GM04504 (cell line): ENCODE data around the gene CD9.
A peak's percentile ranks its signal among the peaks of the same experiment; 100 is the strongest.

ENCODE experiments used
- DNase-seq: peaks from one replicate; pipeline ENCODE4 v3.0.0-alpha.2; 2012; ENCODE audit warnings: low read depth

CD9 gene

GRCh38 chr12:6221146-6221545 is 20.9 kb downstream of the CD9 start:
- no peak for DNase-seq

GRCh38 chr12:6222078-6222654 is 22.0 kb downstream of the CD9 start:
- no peak for DNase-seq

- no peak for DNase-seq
These were observed 23.3 kb downstream of the CD9 start for GRCh38 chr12:6223545-6223944.

GRCh38 chr12:6224550-6224949 is 24.4 kb downstream of the CD9 start:
- DNase-seq: no peak

- no peak for DNase-seq
These were observed 25.4 kb downstream of the CD9 start for GRCh38 chr12:6225630-6226001.

- no peak for DNase-seq
These were observed 25.9 kb downstream of the CD9 start for GRCh38 chr12:6226002-6226678.

GRCh38 chr12:6226679-6227051 is 26.5 kb downstream of the CD9 start:
- DNase-seq: no peak

GRCh38 chr12:6228535-6229223 is 28.5 kb downstream of the CD9 start:
- DNase-seq: no peak

- DNase-seq: peak; percentile 86
These were observed 29.3 kb downstream of the CD9 start for GRCh38 chr12:6229224-6230218.

- DNase-seq: no peak
These were observed 30.3 kb downstream of the CD9 start for GRCh38 chr12:6230321-6231110.

- no peak for DNase-seq
These were observed 31.4 kb downstream of the CD9 start for GRCh38 chr12:6231359-6232268.

GRCh38 chr12:6233121-6233971 is 33.1 kb downstream of the CD9 start:
- DNase-seq: no peak

- no peak for DNase-seq
These were observed 34.0 kb downstream of the CD9 start for GRCh38 chr12:6234214-6234613.

GRCh38 chr12:6234906-6235305 is 34.7 kb downstream of the CD9 start:
- DNase-seq: no peak

- DNase-seq: no peak
These were observed 35.3 kb downstream of the CD9 start for GRCh38 chr12:6235499-6235898.

GRCh38 chr12:6235906-6236640 is 35.9 kb downstream of the CD9 start:
- no peak for DNase-seq

- DNase-seq: no peak
These were observed 36.4 kb downstream of the CD9 start for GRCh38 chr12:6236641-6236940.

- no peak for DNase-seq
These were observed 37.6 kb downstream of the CD9 start for GRCh38 chr12:6237830-6238229.

GRCh38 chr12:6238875-6239274 is 38.7 kb downstream of the CD9 start:
- DNase-seq: no peak
